Stimulated activated CD4-positive, alpha-beta T cell treated with anti-CD3 and anti-CD28 coated beads, Interleukin-4, amount 100 ng/mL, for 1 hour (primary cell): Measurements from ENCODE around the gene CHST7.

Source experiments
- DNase-seq: peaks from one replicate; pipeline ENCODE4 v3.0.0-alpha.2; 2020

CHST7 gene

GRCh38 chrX:46573892-46574773 lies 568 bp downstream of the CHST7 start:
- DNase-seq = peak; percentile 60

GRCh38 chrX:46574774-46575381 lies 1.3 kb downstream of the CHST7 start:
- peak; percentile 39 for DNase-seq

- DNase-seq = no peak
Observed at GRCh38 chrX:46575586-46575985, 2.0 kb downstream of the CHST7 start.

GRCh38 chrX:46575991-46576392 lies 2.4 kb downstream of the CHST7 start:
- DNase-seq = no peak

GRCh38 chrX:46576458-46576857 lies 2.9 kb downstream of the CHST7 start:
- no peak for DNase-seq

GRCh38 chrX:46577221-46578005 lies 3.8 kb downstream of the CHST7 start:
- DNase-seq = no peak

GRCh38 chrX:46579250-46579649 lies 5.7 kb downstream of the CHST7 start:
- no peak for DNase-seq

GRCh38 chrX:46580613-46581012 lies 7.0 kb downstream of the CHST7 start:
- no peak for DNase-seq

- DNase-seq = no peak
Observed at GRCh38 chrX:46582325-46582724, 8.8 kb downstream of the CHST7 start.

- DNase-seq = no peak
Observed at GRCh38 chrX:46582966-46583365, 9.4 kb downstream of the CHST7 start.

- DNase-seq = no peak
Observed at GRCh38 chrX:46584736-46585135, 11.2 kb downstream of the CHST7 start.

- DNase-seq = no peak
Observed at GRCh38 chrX:46587158-46587557, 13.6 kb downstream of the CHST7 start.

GRCh38 chrX:46587753-46588171 lies 14.2 kb downstream of the CHST7 start:
- DNase-seq = no peak

GRCh38 chrX:46588263-46588662 lies 14.7 kb downstream of the CHST7 start:
- peak; percentile 30 for DNase-seq

- DNase-seq = no peak
Observed at GRCh38 chrX:46589977-46590723, 16.6 kb downstream of the CHST7 start.

- no peak for DNase-seq
Observed at GRCh38 chrX:46595084-46595483, 21.5 kb downstream of the CHST7 start.

- DNase-seq = no peak
Observed at GRCh38 chrX:46597208-46597607, 23.6 kb downstream of the CHST7 start.

GRCh38 chrX:46597771-46598170 lies 24.2 kb downstream of the CHST7 start:
- no peak for DNase-seq

- DNase-seq = no peak
Observed at GRCh38 chrX:46599051-46599560, 25.5 kb downstream of the CHST7 start.

- DNase-seq = no peak
Observed at GRCh38 chrX:46601283-46601682, 27.7 kb downstream of the CHST7 start.

GRCh38 chrX:46602468-46603102 lies 29.0 kb downstream of the CHST7 start:
- DNase-seq = no peak

GRCh38 chrX:46607916-46608315 lies 34.4 kb downstream of the CHST7 start:
- no peak for DNase-seq
